Mucosa of descending colon (tissue), 3 donors: Measurements from ENCODE around the gene ARPC1B. TPM values are rescaled to one million over a fixed set of nuclear protein-coding genes. Genes with fewer than 3 reads are reported as not detected.
"Not testable (repeated sequence)": the region's sequence is repeated elsewhere in the genome, so short reads cannot be mapped to it uniquely, and the experiment has no call there.

Source experiments
- ATAC-seq: fragments of 200-7000 bp; cut with Tn5 transposase; one replicate; pipeline ENCODE4 v1.9.1; 2020; ENCODE audit warnings: mild to moderate bottlenecking, moderate library complexity
- DNase-seq, 3 donors: peaks; one replicate each; pipeline ENCODE4 v3.0.0-alpha.2; 2020
- H3K36me3 ChIP-seq: fragments of 200-600 bp; one replicate; pipeline ENCODE4 v1.8.0; 2021; ENCODE audit warnings: low read depth, mild to moderate bottlenecking
- H3K4me1 ChIP-seq: fragments of 200-600 bp; one replicate; pipeline ENCODE4 v1.8.0; 2021; ENCODE audit warnings: low read depth, mild to moderate bottlenecking
- H3K4me3 ChIP-seq: fragments of 200-600 bp; one replicate; pipeline ENCODE4 v1.8.0; 2021; ENCODE audit warnings: mild to moderate bottlenecking
- H3K9me3 ChIP-seq: fragments of 200-600 bp; one replicate; pipeline ENCODE4 v1.8.0; 2021; ENCODE audit warnings: mild to moderate bottlenecking
- CTCF ChIP-seq: fragments of 200-600 bp; IDR thresholded peaks from one replicate; pipeline ENCODE4 v1.8.0; 2022; ENCODE audit warnings: antibody characterized with exemption, mild to moderate bottlenecking
- intact Hi-C, 2 donors: fragments of 100-400 bp; cut with DNase I in 1 of 2; cut with micrococcal nuclease in 1 of 2; formaldehyde crosslinking; loops; one replicate each; pipeline versions ENCODE4 v1.11.0 to v1.11.1; 2022; cut with DNase I, micrococcal nuclease
- total RNA-seq, 3 donors: library from RNA; stranded (reverse); fragmentation: NEBNext Ultra II Directional in 2 of 3; extraction: Animal tissue kit (Norgen Biotek cat#: 25700) in 2 of 3; gene quantifications; one replicate each; pipeline versions ENCODE4 v1.2.1 to v1.2.4, GENCODE V29; 2021 to 2023
- donor health status: DM: no; HTN: no; CAD: no; lungs with moderate emphysema.
- donor health status: DM: no; HTN: no; CAD: no.
- donor health status: DM: no; HTN: yes; CAD: no.

The ARPC1B gene
- total RNA-seq, 3 donors from 2014 or later: 107 to 153 (median 119) TPM

GRCh38 chr7:99415513-99416127, 41.1 kb downstream of the ARPC1B start:
- H3K36me3 ChIP-seq: peaks cover 42% of the 10 kb centered on the region
- peak; percentile 76 to 81 (median 80) for DNase-seq

DNA sequence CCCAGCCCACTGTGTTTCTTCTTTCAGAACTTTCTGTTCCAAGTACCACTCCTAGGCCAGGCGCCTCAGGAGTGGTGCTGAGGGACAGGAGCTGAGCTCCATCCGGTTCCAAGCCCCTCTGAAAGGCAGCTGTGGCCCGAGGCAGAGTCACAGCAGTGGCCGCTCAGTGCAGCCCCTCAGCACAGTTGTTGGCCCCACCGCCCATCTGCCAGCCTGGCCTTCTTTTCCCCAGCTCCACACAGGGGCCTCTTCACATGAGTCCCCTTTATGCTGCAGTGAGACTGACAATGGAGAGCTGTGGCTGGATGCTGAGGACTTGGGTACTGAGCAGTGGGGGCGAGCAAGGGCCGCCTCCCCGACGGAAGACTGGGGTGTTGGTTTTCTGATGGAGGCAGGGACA, 43.7 kb downstream of the ARPC1B start:
- peaks cover 4% of the 10 kb centered on the region for H3K4me1 ChIP-seq
- intact Hi-C loops: loop anchor here (5.0 kb wide), 1 partner anchor 56 kb away; no protein-coding TSS in a partner anchor
- H3K36me3 ChIP-seq: peaks cover 30% of the 10 kb centered on the region
- H3K9me3 ChIP-seq: no peaks in the 10 kb centered on the region
- no peak for TF ChIP-seq CTCF
- ATAC-seq (no peak), DNase-seq (no peak)
- no peak overlapping the region for H3K4me3 ChIP-seq

More at GRCh38 chr7:99415513-99416127, 41.1 kb downstream of the ARPC1B start:
- H3K4me3 ChIP-seq, H3K9me3 ChIP-seq, H3K4me1 ChIP-seq, ATAC-seq: not testable (repeated sequence)
- intact Hi-C loops: loop anchor here (5.0 kb wide), 1 partner anchor 53 kb away; no protein-coding TSS in a partner anchor
- TF ChIP-seq CTCF: peak; percentile 51

- DNase-seq (no peak), ATAC-seq (no peak)
- Histone ChIP-seq H3K36me3 (peaks cover 24% of the 10 kb centered on the region), H3K4me3 (no peak overlapping the region), H3K9me3 (no peaks in the 10 kb centered on the region), H3K4me1 (peaks cover 4% of the 10 kb centered on the region)
- intact Hi-C loops: loop anchor here (5.0 kb wide), 1 partner anchor 57 kb away; no protein-coding TSS in a partner anchor
- TF ChIP-seq CTCF: no peak
These were observed 44.9 kb downstream of the ARPC1B start for GRCh38 chr7:99419323-99420021.

DNA sequence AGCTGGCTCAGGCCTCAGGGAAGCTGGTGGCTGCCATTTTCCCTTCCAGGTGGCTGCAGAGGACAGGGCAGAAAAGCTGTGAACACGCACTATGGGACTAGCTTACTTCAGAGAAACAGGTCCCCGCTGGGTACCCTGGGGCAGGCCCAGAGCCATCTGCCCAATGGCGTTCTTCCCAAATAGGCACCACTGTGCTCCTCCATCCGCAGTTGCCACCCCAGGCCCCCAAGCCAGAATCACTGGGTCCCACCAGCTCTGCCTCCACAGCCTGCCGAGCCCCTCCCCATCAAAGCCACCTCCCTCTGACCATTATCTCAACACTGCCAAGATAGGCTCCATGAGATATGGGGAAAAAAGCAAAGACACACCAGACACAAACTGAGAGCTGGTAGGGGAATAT, 45.7 kb downstream of the ARPC1B start:
- no peaks in the 10 kb centered on the region for H3K9me3 ChIP-seq
- peaks cover 4% of the 10 kb centered on the region for H3K4me1 ChIP-seq
- no peak overlapping the region for H3K4me3 ChIP-seq
- ATAC-seq (no peak), DNase-seq (no peak)
- intact Hi-C loops: no loop called here
- peaks cover 24% of the 10 kb centered on the region for H3K36me3 ChIP-seq
- TF ChIP-seq CTCF: no peak

GRCh38 chr7:99420986-99421385, 46.5 kb downstream of the ARPC1B start:
- H3K9me3 ChIP-seq: no peaks in the 10 kb centered on the region
- H3K4me1 ChIP-seq: peaks cover 4% of the 10 kb centered on the region
- H3K36me3 ChIP-seq: peaks cover 23% of the 10 kb centered on the region
- no peak for DNase-seq
- TF ChIP-seq CTCF: no peak
- intact Hi-C loops: no loop called here
- no peak overlapping the region for H3K4me3 ChIP-seq
- ATAC-seq: no peak
